Osteoblast (primary cell): ENCODE data around the gene RIN1. TPM values are rescaled to one million over a fixed set of nuclear protein-coding genes. Genes with fewer than 3 reads are reported as not detected.

Experiments
- DNase-seq: peaks from one replicate; pipeline ENCODE4 v3.0.0; 2011; ENCODE audit warnings: low spot score, mixed read lengths; ENCODE audit not compliant: insufficient read length; ENCODE audit errors: missing footprints
- H2AFZ ChIP-seq: 2 replicates; pipeline ENCODE4 v1.6.0; 2011; ENCODE audit warnings: mild to moderate bottlenecking, low read length
- H3K27ac ChIP-seq: 2 replicates; pipeline ENCODE4 v1.5.1; 2011; ENCODE audit warnings: mild to moderate bottlenecking, low read depth, low read length, moderate library complexity
- H3K27me3 ChIP-seq: 2 replicates; pipeline ENCODE4 v1.6.0; 2012; ENCODE audit warnings: mild to moderate bottlenecking, control low read depth, inconsistent platforms, low read length, moderate library complexity; ENCODE audit not compliant: insufficient read depth
- H3K36me3 ChIP-seq: 2 replicates; pipeline ENCODE4 v1.5.1; 2011; ENCODE audit warnings: mild to moderate bottlenecking, low read length, control low read depth, moderate library complexity; ENCODE audit not compliant: insufficient read depth
- H3K4me1 ChIP-seq: 2 replicates; pipeline ENCODE4 v1.5.1; 2011; ENCODE audit warnings: mild to moderate bottlenecking, low read length, control low read depth, moderate library complexity; ENCODE audit not compliant: insufficient read depth
- H3K4me2 ChIP-seq: 2 replicates; pipeline ENCODE4 v1.6.0; 2011; ENCODE audit warnings: mild to moderate bottlenecking, low read length; ENCODE audit not compliant: insufficient read depth
- H3K4me3 ChIP-seq: fragments of 200-600 bp; sonication (generic); 3 replicates; pipeline ENCODE4 v1.5.1; 2012; ENCODE audit warnings: mild to moderate bottlenecking, low read length, inconsistent platforms; ENCODE audit not compliant: insufficient read depth
- H3K79me2 ChIP-seq: 2 replicates; pipeline ENCODE4 v1.6.0; 2012; ENCODE audit warnings: mild to moderate bottlenecking, low read length, control low read depth, inconsistent platforms; ENCODE audit not compliant: insufficient read depth
- H3K9me3 ChIP-seq: 2 replicates; pipeline ENCODE4 v1.5.1; 2011; ENCODE audit warnings: low read depth, low read length, control low read depth
- H4K20me1 ChIP-seq: 2 replicates; pipeline ENCODE4 v1.6.0; 2012; ENCODE audit warnings: mild to moderate bottlenecking, low read length, control low read depth; ENCODE audit not compliant: insufficient read depth
- CTCF ChIP-seq: IDR thresholded peaks from 2 replicates; pipeline ENCODE4 v1.5.1; 2011; ENCODE audit warnings: mild to moderate bottlenecking, low read depth, low read length, moderate library complexity; ENCODE audit errors: extremely low read depth
- total RNA-seq: library from RNA; depleted of rRNA; stranded (reverse); fragments of >200 nt; gene quantifications from 2 replicates; pipeline ENCODE4 v1.2.3, GENCODE V29; 2012

The RIN1 gene
- total RNA-seq, 1 donor, result 27.1 TPM

DNA sequence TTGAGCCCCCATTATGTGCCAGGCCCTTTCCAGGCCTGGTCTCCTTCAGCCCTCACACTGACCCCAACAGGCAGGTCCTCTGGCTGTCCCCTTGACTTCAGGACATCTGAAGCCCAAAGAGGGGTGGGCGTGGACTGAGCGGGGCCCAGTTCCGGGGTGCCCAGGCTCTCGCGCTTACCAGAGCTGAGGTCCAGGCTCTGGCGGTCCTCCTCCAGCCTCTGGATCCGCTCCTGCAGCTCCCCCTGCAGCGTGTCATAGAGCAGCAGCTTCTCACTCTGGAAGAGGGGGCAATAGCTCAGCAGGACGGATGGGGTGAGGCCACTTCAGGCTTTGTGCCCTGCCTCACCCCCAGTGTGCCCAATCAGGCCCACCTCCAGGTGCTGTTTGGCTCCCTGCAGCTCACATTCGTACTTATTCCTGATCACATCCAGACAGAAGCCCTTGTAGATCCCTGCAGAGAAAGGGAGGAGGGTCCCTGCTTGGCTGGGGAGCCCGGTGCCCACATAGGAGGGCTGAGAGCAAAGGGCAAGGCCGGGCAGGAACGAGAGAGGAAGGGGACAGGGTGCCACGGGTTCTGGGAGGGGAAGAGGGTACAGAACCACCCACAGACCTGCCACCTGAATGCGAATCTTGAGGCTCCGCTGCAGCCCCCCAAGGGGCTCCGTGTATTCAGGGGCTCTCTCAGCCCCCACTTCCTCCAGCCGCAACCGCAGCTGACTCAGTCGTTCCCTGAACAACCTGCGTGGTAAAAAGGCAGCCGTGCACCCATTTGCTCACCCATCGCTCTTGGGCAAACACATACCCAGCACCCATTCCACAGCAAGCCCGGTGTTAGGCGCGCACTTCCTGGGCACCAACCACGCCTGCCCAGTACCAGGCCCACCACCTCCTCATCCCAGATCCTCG lies 4.6 kb upstream of the RIN1 start:
- peaks cover 41% of the 10 kb centered on the region for H3K4me1 ChIP-seq
- H3K4me3 ChIP-seq, result no peak overlapping the region
- peaks cover 11% of the 10 kb centered on the region for H4K20me1 ChIP-seq
- peaks cover 33% of the 10 kb centered on the region for H3K79me2 ChIP-seq
- H3K27me3 ChIP-seq, result no peaks in the 10 kb centered on the region
- peaks cover 45% of the 10 kb centered on the region for H3K36me3 ChIP-seq
- TF ChIP-seq CTCF, result no peak
- no peaks in the 10 kb centered on the region for H3K9me3 ChIP-seq
- H3K4me2 ChIP-seq, result no peak overlapping the region
- DNase-seq, result no peak
- no peak overlapping the region for H3K27ac ChIP-seq
- H2AFZ ChIP-seq, result no peak overlapping the region

DNA sequence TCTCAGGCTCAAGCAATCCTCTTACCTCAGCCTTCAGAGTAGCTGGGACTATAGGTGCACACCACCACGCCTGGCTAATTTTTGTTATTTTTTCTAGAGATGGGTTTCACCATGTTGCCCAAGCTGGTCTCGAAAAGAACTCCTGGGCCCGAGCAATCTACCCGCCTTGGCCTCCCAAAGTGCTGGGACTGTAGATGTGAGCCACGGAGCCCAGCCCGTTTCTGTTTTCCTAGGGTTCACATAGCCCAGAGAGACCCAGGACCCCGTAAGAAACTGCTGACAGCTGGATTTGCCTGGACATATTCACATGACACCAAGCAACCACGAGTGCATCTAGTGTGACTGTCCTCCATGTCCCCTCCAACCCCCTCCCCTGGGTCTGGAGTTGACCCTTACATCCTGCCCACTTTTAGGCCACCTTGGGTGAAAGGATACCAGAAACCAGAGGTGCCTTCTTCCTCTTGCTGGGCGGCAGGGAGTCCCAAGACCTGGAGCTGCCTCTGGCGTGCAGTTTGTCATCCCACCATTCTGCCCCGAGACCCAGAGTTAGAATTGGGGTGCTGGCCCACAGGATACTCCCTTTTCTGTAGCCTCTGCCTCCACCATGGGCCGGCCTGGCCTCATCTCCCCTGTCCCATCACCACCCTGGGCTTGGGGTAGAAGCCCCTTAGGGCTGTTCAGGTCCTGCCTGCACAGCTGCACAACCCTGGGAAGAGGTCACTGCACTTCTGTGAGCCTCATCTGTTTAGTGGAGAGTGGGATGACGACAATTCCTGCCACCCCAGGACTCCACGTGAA lies 3.7 kb upstream of the RIN1 start:
- H3K4me2 ChIP-seq, result no peak overlapping the region
- no peak overlapping the region for H2AFZ ChIP-seq
- no peaks in the 10 kb centered on the region for H3K27me3 ChIP-seq
- DNase-seq, result no peak
- peaks cover 45% of the 10 kb centered on the region for H3K36me3 ChIP-seq
- H3K27ac ChIP-seq, result no peak overlapping the region
- TF ChIP-seq CTCF, result no peak
- no peak overlapping the region for H3K4me3 ChIP-seq
- peaks cover 42% of the 10 kb centered on the region for H3K79me2 ChIP-seq
- no peaks in the 10 kb centered on the region for H3K9me3 ChIP-seq
- peaks cover 39% of the 10 kb centered on the region for H3K4me1 ChIP-seq
- peaks cover 18% of the 10 kb centered on the region for H4K20me1 ChIP-seq

DNA sequence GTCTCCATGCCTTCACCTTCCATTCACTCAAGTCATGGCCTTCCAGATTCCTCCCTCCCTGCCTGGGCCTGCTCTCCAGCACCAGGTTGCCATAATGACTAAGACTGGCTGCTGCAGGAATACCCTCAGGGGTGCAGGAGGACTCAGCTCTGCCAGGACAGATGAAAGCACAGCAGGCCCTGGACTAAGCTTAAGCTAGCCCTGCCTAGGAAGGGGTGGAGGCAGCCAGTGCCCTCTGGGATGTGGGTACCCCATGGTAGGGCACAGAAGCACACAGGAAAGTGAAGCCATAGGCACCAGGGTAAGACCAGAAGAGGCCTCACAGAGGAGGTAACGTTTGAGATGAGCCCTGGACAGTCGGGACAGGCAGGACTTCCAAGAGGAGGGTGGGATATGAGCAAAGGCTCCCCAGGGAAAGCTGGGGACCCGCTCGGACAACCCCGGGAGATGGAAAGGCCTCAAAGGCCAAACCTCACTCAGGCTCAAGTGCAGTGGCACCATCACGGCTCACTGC lies 3.0 kb upstream of the RIN1 start:
- Histone ChIP-seq H3K4me3 (no peak overlapping the region), H3K4me1 (peaks cover 38% of the 10 kb centered on the region), H3K36me3 (peaks cover 45% of the 10 kb centered on the region), H3K27ac (no peak overlapping the region), H3K4me2 (no peak overlapping the region), H3K9me3 (no peaks in the 10 kb centered on the region), H2AFZ (no peak overlapping the region), H3K27me3 (no peaks in the 10 kb centered on the region), H3K79me2 (peaks cover 42% of the 10 kb centered on the region), H4K20me1 (peaks cover 24% of the 10 kb centered on the region)
- no peak for TF ChIP-seq CTCF
- DNase-seq, result peak; percentile 41
